Fibroblast of the aortic adventitia (primary cell): ENCODE results near the gene RORC. TPM values are rescaled to one million over a fixed set of nuclear protein-coding genes. Genes with fewer than 3 reads are reported as not detected.
A peak's percentile ranks its signal among the peaks of the same experiment; 100 is the strongest.

Source experiments
- DNase-seq: peaks from one replicate; pipeline ENCODE4 v3.0.0-alpha.2; 2010; ENCODE audit warnings: low read depth
- H3K4me3 ChIP-seq: 2 replicates; pipeline ENCODE4 v1.5.1; 2011; ENCODE audit warnings: low read depth, mild to moderate bottlenecking, control low read depth, low read length, moderate library complexity
- CTCF ChIP-seq: IDR thresholded peaks from 2 replicates; pipeline ENCODE4 v1.5.1; 2011; ENCODE audit warnings: mild to moderate bottlenecking, low read length, control low read depth, inconsistent platforms; ENCODE audit not compliant: insufficient read depth
- total RNA-seq: library from RNA; depleted of rRNA; stranded (reverse); fragments of >200 nt; gene quantifications from 2 replicates; pipeline ENCODE4 v1.2.3, GENCODE V29; 2012; ENCODE audit warnings: low replicate concordance

The RORC gene
- total RNA-seq, 1 donor, result not detected

- peak; percentile 33 for DNase-seq
Observed at GRCh38 chr1:151849126-151849525, 17.5 kb upstream of the RORC start.

GRCh38 chr1:151847867-151848596 lies 16.4 kb upstream of the RORC start:
- DNase-seq, result peak; percentile 51
- TF ChIP-seq CTCF, result no peak
- H3K4me3 ChIP-seq, result no peak overlapping the region

More at GRCh38 chr1:151849126-151849525, 17.5 kb upstream of the RORC start:
- no peak overlapping the region for H3K4me3 ChIP-seq
- no peak for TF ChIP-seq CTCF

GRCh38 chr1:151846686-151847237 lies 15.2 kb upstream of the RORC start:
- no peak for DNase-seq
- no peak for TF ChIP-seq CTCF

GRCh38 chr1:151846062-151846568 lies 14.5 kb upstream of the RORC start:
- TF ChIP-seq CTCF, result no peak
- H3K4me3 ChIP-seq, result no peak overlapping the region
- DNase-seq, result peak; percentile 52

More at GRCh38 chr1:151846686-151847237, 15.2 kb upstream of the RORC start:
- H3K4me3 ChIP-seq, result no peak overlapping the region

- DNase-seq, result no peak
- no peak for TF ChIP-seq CTCF
- H3K4me3 ChIP-seq, result no peak overlapping the region
Observed at GRCh38 chr1:151843398-151843797, 11.8 kb upstream of the RORC start.

- DNase-seq, result peak; percentile 53
- no peak overlapping the region for H3K4me3 ChIP-seq
- no peak for TF ChIP-seq CTCF
Observed at GRCh38 chr1:151841141-151841540, 9.5 kb upstream of the RORC start.

GRCh38 chr1:151840421-151840820 lies 8.8 kb upstream of the RORC start:
- no peak for DNase-seq
- TF ChIP-seq CTCF, result no peak
- H3K4me3 ChIP-seq, result no peak overlapping the region
